Retinal pigment epithelial cell (primary cell): ENCODE data around the gene HS1BP3.
A peak's percentile ranks its signal among the peaks of the same experiment; 100 is the strongest.

Source experiments
- DNase-seq: peaks from one replicate; pipeline ENCODE4 v3.0.0-alpha.2; 2010; ENCODE audit warnings: low read depth
- H3K4me3 ChIP-seq: 2 replicates; pipeline ENCODE4 v1.5.1; 2011; ENCODE audit warnings: mild to moderate bottlenecking, low read length, control low read depth, moderate library complexity
- CTCF ChIP-seq: conservative IDR thresholded peaks from 2 replicates; pipeline ENCODE4 v1.5.1; 2011; ENCODE audit warnings: low read depth, low read length, control low read depth, inconsistent platforms

Gene HS1BP3

GRCh38 chr2:20650877-20651730, at the start of gene HS1BP3:
Gene HS1BP3 (minus strand): TSS chr2:20651098. CDS start chr2:20651063, 35 bp downstream.
- no peak for DNase-seq
- peak within 1 kb of the TSS; percentile 91 for H3K4me3 ChIP-seq

GRCh38 chr2:20698916-20699613, 48.2 kb upstream of the HS1BP3 start:
- no peak for DNase-seq
- no peak for TF ChIP-seq CTCF
- no peak overlapping the region for H3K4me3 ChIP-seq

More at GRCh38 chr2:20650877-20651730, at the start of gene HS1BP3:
- TF ChIP-seq CTCF: peak; percentile 57

GRCh38 chr2:20697322-20697934, 46.5 kb upstream of the HS1BP3 start:
- no peak overlapping the region for H3K4me3 ChIP-seq
- TF ChIP-seq CTCF: no peak
- no peak for DNase-seq

GRCh38 chr2:20696366-20696765, 45.5 kb upstream of the HS1BP3 start:
- DNase-seq: no peak
- TF ChIP-seq CTCF: no peak
- H3K4me3 ChIP-seq: no peak overlapping the region

GRCh38 chr2:20693317-20693716, 42.4 kb upstream of the HS1BP3 start:
- no peak for TF ChIP-seq CTCF
- no peak overlapping the region for H3K4me3 ChIP-seq
- DNase-seq: no peak

GRCh38 chr2:20692081-20692480, 41.2 kb upstream of the HS1BP3 start:
- no peak for DNase-seq
- TF ChIP-seq CTCF: no peak
- H3K4me3 ChIP-seq: no peak overlapping the region
